Endothelial cell (in vitro differentiated cells): ENCODE results near the gene PTCD2. TPM values are rescaled to one million over a fixed set of nuclear protein-coding genes. Genes with fewer than 3 reads are reported as not detected.

Experiments
- DNase-seq: peaks from one replicate; pipeline ENCODE4 v3.0.0; 2021; ENCODE audit warnings: low spot score
- H3K27ac Mint-ChIP-seq: one replicate; pipeline ENCODE4 v1.8.0; 2021; ENCODE audit warnings: mixed read lengths, inconsistent platforms; ENCODE audit not compliant: unreplicated experiment
- H3K27me3 Mint-ChIP-seq: one replicate; pipeline ENCODE4 v1.8.0; 2021; ENCODE audit warnings: mild to moderate bottlenecking, moderate library complexity, mixed read lengths, inconsistent platforms; ENCODE audit not compliant: unreplicated experiment
- H3K36me3 Mint-ChIP-seq: one replicate; pipeline ENCODE4 v1.8.0; 2021; ENCODE audit warnings: mild to moderate bottlenecking, low read depth, mixed read lengths, inconsistent platforms; ENCODE audit not compliant: unreplicated experiment
- H3K4me1 Mint-ChIP-seq: one replicate; pipeline ENCODE4 v1.8.0; 2021; ENCODE audit warnings: mild to moderate bottlenecking, mixed read lengths, inconsistent platforms; ENCODE audit not compliant: unreplicated experiment
- H3K4me3 Mint-ChIP-seq: one replicate; pipeline ENCODE4 v1.8.0; 2021; ENCODE audit warnings: mild to moderate bottlenecking, mixed read lengths, inconsistent platforms; ENCODE audit not compliant: unreplicated experiment
- H3K9me3 Mint-ChIP-seq: one replicate; pipeline ENCODE4 v1.8.0; 2021; ENCODE audit warnings: mixed read lengths, inconsistent platforms; ENCODE audit not compliant: unreplicated experiment
- CTCF ChIP-seq: fragments of 200-600 bp; sonication (generic); IDR thresholded peaks from one replicate; pipeline ENCODE4 v1.5.0; 2021; ENCODE audit warnings: antibody characterized with exemption; ENCODE audit not compliant: unreplicated experiment
- total RNA-seq: library from RNA; stranded (reverse); fragmentation: NEBNext Ultra II Directional; extraction: Animal tissue kit (Norgen Biotek cat#: 25700); gene quantifications from one replicate; pipeline ENCODE4 v1.2.1, GENCODE V29; 2021; ENCODE audit not compliant: unreplicated experiment

The PTCD2 gene
- total RNA-seq, 1 donor from 2014 or later, result 7.5 TPM

- no peak for DNase-seq
- Mint-ChIP-seq H3K9me3 (no peaks in the 10 kb centered on the region), H3K36me3 (peaks cover 3% of the 10 kb centered on the region), H3K4me3 (no peak overlapping the region), H3K27ac (no peak overlapping the region), H3K27me3 (no peaks in the 10 kb centered on the region), H3K4me1 (no peaks in the 10 kb centered on the region)
- TF ChIP-seq CTCF, result no peak
Measured at GRCh38 chr5:72407078-72407477, 86.9 kb downstream of the PTCD2 start.

GRCh38 chr5:72407541-72407940, 87.4 kb downstream of the PTCD2 start:
- Mint-ChIP-seq H3K4me1 (no peaks in the 10 kb centered on the region), H3K27me3 (no peaks in the 10 kb centered on the region), H3K36me3 (no peaks in the 10 kb centered on the region), H3K27ac (no peak overlapping the region), H3K4me3 (no peak overlapping the region), H3K9me3 (no peaks in the 10 kb centered on the region)
- DNase-seq, result no peak
- no peak for TF ChIP-seq CTCF

- Mint-ChIP-seq H3K27me3 (no peaks in the 10 kb centered on the region), H3K9me3 (no peaks in the 10 kb centered on the region), H3K36me3 (no peaks in the 10 kb centered on the region), H3K4me3 (no peak overlapping the region), H3K4me1 (no peaks in the 10 kb centered on the region), H3K27ac (no peak overlapping the region)
- DNase-seq, result no peak
- no peak for TF ChIP-seq CTCF
Measured at GRCh38 chr5:72408127-72408526, 88.0 kb downstream of the PTCD2 start.

DNA sequence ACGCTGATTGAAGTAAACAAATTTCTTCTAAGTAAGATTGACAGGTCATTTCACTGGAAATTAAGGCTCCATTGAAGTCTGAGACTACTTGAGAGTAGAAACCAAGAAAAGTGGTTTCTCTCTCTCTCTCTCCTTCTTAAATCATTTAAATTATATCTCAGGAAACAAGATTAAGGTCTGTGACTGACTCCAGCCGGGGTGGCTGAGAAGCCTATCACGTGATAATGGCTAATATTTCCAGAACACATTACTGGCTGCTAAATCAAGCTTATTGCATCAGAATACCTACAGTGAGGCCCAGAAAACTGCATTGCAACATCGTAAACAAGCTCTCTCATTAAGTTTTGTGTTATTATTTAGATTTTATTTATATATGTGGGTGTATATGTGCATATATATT, 88.4 kb downstream of the PTCD2 start:
- no peaks in the 10 kb centered on the region for H3K4me1 Mint-ChIP-seq
- no peaks in the 10 kb centered on the region for H3K9me3 Mint-ChIP-seq
- H3K27ac Mint-ChIP-seq, result no peak overlapping the region

More for the DNA sequence above, 88.4 kb downstream of the PTCD2 start:
- Mint-ChIP-seq H3K4me3 (no peak overlapping the region), H3K27me3 (no peaks in the 10 kb centered on the region), H3K36me3 (no peaks in the 10 kb centered on the region)
- no peak for DNase-seq
- no peak for TF ChIP-seq CTCF
